Lung (tissue), 12 donors: ENCODE data around the gene APAF1. TPM values are rescaled to one million over a fixed set of nuclear protein-coding genes. Genes with fewer than 3 reads are reported as not detected.

ENCODE experiments used
- ATAC-seq: fragments of 200-7000 bp; cut with Tn5 transposase; one replicate; pipeline ENCODE4 v1.9.1; 2020; ENCODE audit warnings: moderate number of reproducible peaks; ENCODE audit not compliant: insufficient read depth, low FRiP score
- DNase-seq, 3 donors: peaks; one replicate each; pipeline ENCODE4 v3.0.0-alpha.2; 2013 to 2017
- H3K27ac ChIP-seq, 2 donors: one replicate each; pipeline ENCODE4 v1.5.1; 2013; ENCODE audit warnings: mild to moderate bottlenecking in 2 of 2, moderate library complexity in 2 of 2, control low read depth in 1 of 2, inconsistent platforms in 1 of 2, low read depth in 1 of 2, low read length in 1 of 2
- H3K27me3 ChIP-seq, 3 donors: one replicate each; pipeline ENCODE4 v1.5.1; 2013; ENCODE audit warnings: low read length in 2 of 3; ENCODE audit not compliant: control insufficient read depth in 3 of 3, insufficient read depth in 3 of 3
- H3K36me3 ChIP-seq, 4 donors: one replicate each; pipeline ENCODE4 v1.5.1; 2013; ENCODE audit warnings: low read length in 4 of 4, mild to moderate bottlenecking in 1 of 4, moderate library complexity in 1 of 4; ENCODE audit not compliant: control insufficient read depth in 4 of 4, insufficient read depth in 4 of 4
- H3K4me1 ChIP-seq, 5 donors: one replicate each; pipeline ENCODE4 v1.5.1; 2013; ENCODE audit warnings: low read length in 5 of 5, mild to moderate bottlenecking in 2 of 5, moderate library complexity in 1 of 5; ENCODE audit not compliant: control insufficient read depth in 5 of 5, insufficient read depth in 5 of 5
- H3K4me3 ChIP-seq: one replicate; pipeline ENCODE4 v1.5.1; 2013; ENCODE audit warnings: mild to moderate bottlenecking, control low read depth, moderate library complexity
- H3K9ac ChIP-seq, 2 donors: one replicate each; pipeline ENCODE4 v1.5.1; 2013; ENCODE audit warnings: low read length in 2 of 2, control low read depth in 1 of 2; ENCODE audit not compliant: insufficient read depth in 1 of 2
- H3K9me3 ChIP-seq, 4 donors: one replicate each; pipeline ENCODE4 v1.5.1; 2013; ENCODE audit warnings: low read length in 3 of 4, mild to moderate bottlenecking in 1 of 4, moderate library complexity in 1 of 4; ENCODE audit not compliant: control insufficient read depth in 4 of 4, insufficient read depth in 3 of 4
- CTCF ChIP-seq: IDR thresholded peaks from 2 replicates; pipeline ENCODE4 v1.5.1; 2012; ENCODE audit warnings: mild to moderate bottlenecking; ENCODE audit errors: control extremely low read depth, extremely low read depth
- WGBS, 2 donors: extraction: QIAGEN DNeasy Blood & Tissue Kit; methylation state at CpG; one replicate each; pipeline ENCODE4 v1.1.7; 2013; 5-methylcytosine and 5-hydroxymethylcytosine counted together
- polyA plus RNA-seq, 2 donors: library from polyadenylated mRNA; stranded (reverse); fragments of 200-250 nt; gene quantifications; one replicate each; pipeline ENCODE4 v1.2.1, GENCODE V29; 2013
- total RNA-seq, 2 donors: library from RNA; depleted of rRNA in 1 of 2; stranded (reverse); fragments of >200 nt in 1 of 2; gene quantifications; one replicate each; pipeline ENCODE4 v1.2.1, GENCODE V29; 2014 to 2021
- donor health status: control.
- donor health status: control.
- donor health status: Bipolar disorder and iron deficiency.
- donor health status: healthy.
- donor health status: DM: yes; HTN: yes; CAD: no.

The APAF1 gene
- total and polyA plus RNA-seq, 4 donors, result 6.6 to 53.2 (median 13.7) TPM

DNA sequence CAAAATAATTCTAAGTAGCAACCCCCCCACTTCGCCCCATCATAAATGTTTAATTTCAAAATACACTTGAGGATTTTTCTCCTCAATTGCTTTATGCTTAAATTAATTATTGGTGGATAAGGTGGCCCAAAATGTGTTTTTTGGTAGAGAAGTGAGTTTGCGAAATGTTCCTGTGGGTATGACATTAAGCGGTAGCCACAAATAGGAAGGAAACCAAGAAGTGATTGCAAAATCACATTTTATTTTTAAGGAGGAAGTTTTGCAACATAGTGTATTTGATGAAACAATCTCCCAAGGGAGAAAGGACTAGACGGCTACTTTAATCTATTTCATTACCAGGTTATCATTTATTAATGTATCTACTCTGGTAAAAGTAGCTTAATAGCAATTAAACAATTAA is 26.1 kb upstream of the APAF1 start:
- Histone ChIP-seq H3K9ac (no peak overlapping the region), H3K4me1 (no peaks in the 10 kb centered on the region), H3K4me3 (no peak overlapping the region), H3K27me3 (no peaks in the 10 kb centered on the region), H3K9me3 (no peaks in the 10 kb centered on the region), H3K36me3 (no peaks in the 10 kb centered on the region), H3K27ac (no peak overlapping the region)
- peak in 1 of 3 donors; percentile 32 for DNase-seq
- TF ChIP-seq CTCF, result no peak
- 27 to 40% methylated on average over 4 of the region's 4 CpGs for WGBS, 2 donors
- no peak for ATAC-seq

DNA sequence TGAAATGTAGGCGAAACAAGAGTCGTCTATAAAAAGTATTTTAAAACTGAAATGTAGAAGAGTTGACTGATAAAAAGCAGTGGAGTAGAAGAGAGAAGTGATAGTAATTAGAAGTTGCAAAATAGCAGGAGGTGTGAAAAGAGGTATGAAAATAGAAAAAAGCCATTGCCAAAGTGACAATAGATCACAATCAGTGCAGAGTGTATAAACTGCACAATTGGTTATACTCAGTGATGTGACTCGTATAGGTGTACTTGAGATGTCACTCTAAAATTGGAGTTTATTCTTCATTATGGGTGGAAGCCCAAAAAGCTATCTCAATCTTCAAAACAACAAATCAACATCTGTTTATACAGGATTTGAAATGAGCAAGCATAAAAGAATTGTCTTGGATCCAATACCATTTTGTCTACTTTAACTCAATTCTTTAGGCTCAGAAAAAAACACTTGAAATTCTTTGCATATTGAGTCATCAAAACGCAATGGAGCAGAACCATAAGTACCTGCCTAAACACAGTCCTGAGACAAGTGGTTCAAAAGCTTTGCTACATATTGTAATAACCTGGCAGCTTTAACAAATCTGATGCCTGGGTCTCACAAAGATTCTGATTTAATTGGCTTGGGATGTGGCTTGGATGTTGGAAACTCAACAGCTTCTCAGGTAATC is 9.3 kb upstream of the APAF1 start:
- DNase-seq (peak in 2 of 3 donors; percentile 52 to 72), ATAC-seq (peak; percentile 76)
- Histone ChIP-seq H3K9me3 (no peaks in the 10 kb centered on the region), H3K27me3 (no peaks in the 10 kb centered on the region), H3K4me1 (peaks cover 0 to 5% (median 0%) of the 10 kb centered on the region in 5 donors), H3K9ac (no peak overlapping the region), H3K27ac (no peak overlapping the region), H3K36me3 (peaks cover 0 to 8% (median 1%) of the 10 kb centered on the region in 4 donors), H3K4me3 (no peak overlapping the region)
- TF ChIP-seq CTCF, result no peak
- WGBS, 2 donors, result 72 to 84% methylated on average over 4 of the region's 4 CpGs

- 83 to 86% methylated on average over 2 of the region's 2 CpGs for WGBS, 2 donors
- DNase-seq (no peak), ATAC-seq (no peak)
- H3K4me1 ChIP-seq, result peaks cover 0 to 5% (median 0%) of the 10 kb centered on the region in 5 donors
- no peak overlapping the region for H3K27ac ChIP-seq
- no peaks in the 10 kb centered on the region for H3K9me3 ChIP-seq
- peaks cover 0 to 8% (median 1%) of the 10 kb centered on the region in 4 donors for H3K36me3 ChIP-seq
- no peaks in the 10 kb centered on the region for H3K27me3 ChIP-seq
- no peak overlapping the region for H3K4me3 ChIP-seq
- no peak overlapping the region for H3K9ac ChIP-seq
- no peak for TF ChIP-seq CTCF
These were observed 8.0 kb upstream of the APAF1 start for GRCh38 chr12:98637068-98637467.
